ENCODE data around the gene CCDC6. TPM values are rescaled to one million over a fixed set of nuclear protein-coding genes. Genes with fewer than 3 reads are reported as not detected.

CCDC6 gene
- total and polyA plus RNA-seq, 2 of the 4 experiments (the other 2 are of a cell fraction), result 21.8 to 30.8 TPM

DNA sequence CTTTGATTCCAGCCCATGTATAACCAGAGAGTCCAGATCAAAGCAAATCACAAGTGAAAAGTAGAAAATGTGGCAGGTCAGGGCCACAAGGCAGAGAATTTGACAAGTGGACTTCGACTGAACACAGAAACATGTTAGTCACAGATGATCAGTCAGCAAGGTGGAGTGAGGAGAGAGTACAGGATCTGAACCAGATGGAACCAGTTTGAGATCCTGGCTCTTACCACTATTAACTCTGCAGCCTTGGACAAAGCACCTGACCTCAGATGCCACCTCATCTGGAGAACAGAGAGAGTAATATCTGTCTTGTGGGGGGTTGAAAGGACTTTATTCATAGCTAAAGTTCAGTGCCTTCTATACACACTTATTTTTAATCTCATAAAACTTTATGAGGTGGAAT, 157.5 kb downstream of the CCDC6 start:
- dilution Hi-C loops (cut with HindIII; ENCODE audit: low sequenced_read_pairs, unreplicated experiment) (no loop called here), intact Hi-C loops (cut with micrococcal nuclease) (no loop called here), in situ Hi-C loops (cut with MboI; ENCODE audit: low sequenced_read_pairs) (no loop called here)
- Histone ChIP-seq H4K91ac (ENCODE audit: insufficient read depth, low read depth, low read length) (no peak overlapping the region), H3K27ac (ENCODE audit: insufficient read depth, low read length) (no peak overlapping the region), H3K36me3 (ENCODE audit: control insufficient read depth, insufficient read depth, low read length) (no peaks in the 10 kb centered on the region), H2BK120ac (ENCODE audit: low read depth, low read length) (no peak overlapping the region), H2BK20ac (ENCODE audit: low read depth, low read length) (no peak overlapping the region), H3K9me3 (ENCODE audit: control insufficient read depth, insufficient read depth, low read length) (no peaks in the 10 kb centered on the region), H3K18ac (ENCODE audit: low read depth, low read length) (no peak overlapping the region), H3K4me3 (ENCODE audit: insufficient read depth, low read depth, low read length) (no peak overlapping the region), H3K4ac (ENCODE audit: low read depth, low read length) (no peak overlapping the region), H3K14ac (replicated peaks; ENCODE audit: low read depth, low read length) (no peak overlapping the region), H2AFZ (replicated peaks; ENCODE audit: low read length, poor library complexity) (no peak overlapping the region), H3K79me1 (ENCODE audit: low read depth in 1 of 2, low read length in 2 of 2) (no peaks in the 10 kb centered on the region), H2AK9ac (replicated peaks; ENCODE audit: low read depth, low read length, poor library complexity) (no peak overlapping the region), H2AK5ac (ENCODE audit: low read depth, low read length) (no peak overlapping the region), H4K20me1 (ENCODE audit: insufficient read depth, low read length) (no peaks in the 10 kb centered on the region), H4K8ac (ENCODE audit: low read depth in 2 of 2, low read length in 2 of 2) (no peak overlapping the region), H4K5ac (ENCODE audit: low read depth, low read length) (no peak overlapping the region), H3K4me1 (ENCODE audit: control insufficient read depth, insufficient read depth, low read length) (no peaks in the 10 kb centered on the region), H3K9ac (ENCODE audit: low read depth, low read length) (no peak overlapping the region), H3K4me2 (ENCODE audit: low read depth, low read length) (no peak overlapping the region), H3K9me1 (ENCODE audit: insufficient read depth, low read length) (no peaks in the 10 kb centered on the region), H3K56ac (ENCODE audit: extremely low read depth, insufficient read depth, low read length) (no peak overlapping the region), H3K23ac (ENCODE audit: low read depth, low read length) (no peak overlapping the region), H2BK5ac (ENCODE audit: low read depth, low read length, poor library complexity, severe bottlenecking) (no peak overlapping the region), H2BK15ac (ENCODE audit: low read depth, low read length) (no peak overlapping the region), H3K27me3 (ENCODE audit: control insufficient read depth, insufficient read depth, low read length) (peaks cover 7% of the 10 kb centered on the region; the same call in 1 of the 2 replicates)
- TF ChIP-seq SMC3 (IDR thresholded peaks at IDR 0.05; ENCODE audit: low read depth, low read length) (no peak), FOS (IDR thresholded peaks at IDR 0.05; ENCODE audit: low read depth, low read length) (no peak), ELK1 (IDR thresholded peaks at IDR 0.05; ENCODE audit: borderline replicate concordance, low read depth, low read length) (no peak), BHLHE40 (IDR thresholded peaks at IDR 0.05; ENCODE audit: low read depth, low read length) (no peak)
- no peak for ATAC-seq (ENCODE audit: low read depth)
- DNase-seq, result no peak
- ChIA-PET POLR2A (ENCODE audit: unreplicated experiment) (no interaction called here), CTCF (no interaction called here)
- no TSS peak for BruUV-seq (replicated peaks)
- WGBS, 2 experiments (ENCODE audit: extremely low coverage in 2 of 2, insufficient read length in 1 of 2), result no CpG with 5 or more reads among the region's 1 CpG

Measured in IMR-90 (cell line).